Suprapubic skin (tissue), 4 donors: ENCODE data around the gene PREX1. TPM values are rescaled to one million over a fixed set of nuclear protein-coding genes. Genes with fewer than 3 reads are reported as not detected.

Source experiments
- DNase-seq, 2 donors: peaks; one replicate each; pipeline ENCODE4 v3.0.0-alpha.2; 2019; ENCODE audit warnings: low spot score in 2 of 2
- H3K27ac ChIP-seq: fragments of 200-600 bp; sonication (generic); one replicate; pipeline ENCODE4 v1.5.1; 2019
- H3K27me3 ChIP-seq: fragments of 200-600 bp; sonication (generic); one replicate; pipeline ENCODE4 v1.5.1; 2019
- H3K36me3 ChIP-seq: fragments of 200-600 bp; sonication (generic); one replicate; pipeline ENCODE4 v1.5.1; 2019
- H3K4me1 ChIP-seq: fragments of 200-600 bp; sonication (generic); one replicate; pipeline ENCODE4 v1.5.1; 2019
- H3K4me3 ChIP-seq: fragments of 200-600 bp; sonication (generic); one replicate; pipeline ENCODE4 v1.5.1; 2019; ENCODE audit warnings: mild to moderate bottlenecking
- H3K9me3 ChIP-seq: fragments of 200-600 bp; sonication (generic); one replicate; pipeline ENCODE4 v1.5.1; 2019
- EP300 ChIP-seq: sonication (generic); formaldehyde crosslinking; IDR thresholded peaks from one replicate; pipeline ENCODE4 v1.6.1; 2017; ENCODE audit warnings: antibody characterized with exemption
- POLR2A ChIP-seq, 2 donors: fragments of 450-650 bp; IDR thresholded peaks; one replicate each; pipeline ENCODE4 v1.6.1; 2017; ENCODE audit warnings: antibody characterized with exemption in 2 of 2, mild to moderate bottlenecking in 2 of 2, moderate library complexity in 2 of 2
- POLR2AphosphoS5 ChIP-seq, 3 donors: sonication (generic); formaldehyde crosslinking; IDR thresholded peaks; one replicate each; pipeline ENCODE4 v1.6.1; 2017; ENCODE audit warnings: antibody characterized with exemption in 3 of 3
- WGBS: methylation state at CpG from one replicate; pipeline ENCODE4 v1.1.5; 2018; 5-methylcytosine and 5-hydroxymethylcytosine counted together
- total RNA-seq, 4 donors: library from RNA; depleted of rRNA; stranded (reverse); fragments of >200 nt; gene quantifications; one replicate each; pipeline ENCODE4 v1.1.0, GENCODE V29; 2016
- TF ChIP-seq, protein P1 (sequence below), 2 donors: fragments of 200-600 bp in 1 of 2; fragments of 450-650 bp in 1 of 2; sonication (generic) in 1 of 2; IDR thresholded peaks; one replicate each; pipeline ENCODE4 v1.5.1; 2016 to 2019; ENCODE audit warnings: antibody characterized with exemption in 2 of 2, mild to moderate bottlenecking in 1 of 2, moderate library complexity in 1 of 2

PREX1 gene
- total RNA-seq, 4 donors from 2014 or later = 4.7 to 15.1 (median 10.2) TPM

DNA sequence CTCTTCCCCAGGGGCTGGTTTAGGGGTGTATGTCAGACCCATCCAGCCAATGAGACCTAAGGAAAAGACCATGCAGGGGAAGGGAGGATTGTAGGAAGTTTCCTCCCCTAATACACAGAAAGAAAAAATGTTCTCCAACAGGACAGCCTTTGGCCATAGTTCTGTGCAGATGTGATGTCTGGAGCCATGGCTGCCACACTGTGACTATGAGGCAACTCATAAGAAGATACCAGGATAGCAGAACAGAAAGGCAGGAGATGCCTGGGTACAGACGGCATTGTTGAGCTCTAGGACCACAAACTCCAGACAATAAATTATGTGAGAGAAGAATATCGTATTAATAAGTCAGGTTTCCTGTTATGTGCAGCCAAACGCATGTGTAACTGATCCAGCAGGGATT is 156.7 kb downstream of the PREX1 start:
- Histone ChIP-seq H3K27ac (no peak overlapping the region), H3K27me3 (no peaks in the 10 kb centered on the region), H3K36me3 (peaks cover 2% of the 10 kb centered on the region), H3K4me3 (no peak overlapping the region), H3K9me3 (no peaks in the 10 kb centered on the region), H3K4me1 (no peaks in the 10 kb centered on the region)
- no peak for DNase-seq
- 94% methylated on average over 3 of the region's 3 CpGs for WGBS
- TF ChIP-seq, protein P1, sequence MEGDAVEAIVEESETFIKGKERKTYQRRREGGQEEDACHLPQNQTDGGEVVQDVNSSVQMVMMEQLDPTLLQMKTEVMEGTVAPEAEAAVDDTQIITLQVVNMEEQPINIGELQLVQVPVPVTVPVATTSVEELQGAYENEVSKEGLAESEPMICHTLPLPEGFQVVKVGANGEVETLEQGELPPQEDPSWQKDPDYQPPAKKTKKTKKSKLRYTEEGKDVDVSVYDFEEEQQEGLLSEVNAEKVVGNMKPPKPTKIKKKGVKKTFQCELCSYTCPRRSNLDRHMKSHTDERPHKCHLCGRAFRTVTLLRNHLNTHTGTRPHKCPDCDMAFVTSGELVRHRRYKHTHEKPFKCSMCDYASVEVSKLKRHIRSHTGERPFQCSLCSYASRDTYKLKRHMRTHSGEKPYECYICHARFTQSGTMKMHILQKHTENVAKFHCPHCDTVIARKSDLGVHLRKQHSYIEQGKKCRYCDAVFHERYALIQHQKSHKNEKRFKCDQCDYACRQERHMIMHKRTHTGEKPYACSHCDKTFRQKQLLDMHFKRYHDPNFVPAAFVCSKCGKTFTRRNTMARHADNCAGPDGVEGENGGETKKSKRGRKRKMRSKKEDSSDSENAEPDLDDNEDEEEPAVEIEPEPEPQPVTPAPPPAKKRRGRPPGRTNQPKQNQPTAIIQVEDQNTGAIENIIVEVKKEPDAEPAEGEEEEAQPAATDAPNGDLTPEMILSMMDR (IDR thresholded peaks at IDR 0.05) = no peak
- TF ChIP-seq EP300 = no peak
- no peak for TF ChIP-seq POLR2A (IDR thresholded peaks at IDR 0.05)
- TF ChIP-seq POLR2AphosphoS5 (IDR thresholded peaks at IDR 0.05) = no peak

DNA sequence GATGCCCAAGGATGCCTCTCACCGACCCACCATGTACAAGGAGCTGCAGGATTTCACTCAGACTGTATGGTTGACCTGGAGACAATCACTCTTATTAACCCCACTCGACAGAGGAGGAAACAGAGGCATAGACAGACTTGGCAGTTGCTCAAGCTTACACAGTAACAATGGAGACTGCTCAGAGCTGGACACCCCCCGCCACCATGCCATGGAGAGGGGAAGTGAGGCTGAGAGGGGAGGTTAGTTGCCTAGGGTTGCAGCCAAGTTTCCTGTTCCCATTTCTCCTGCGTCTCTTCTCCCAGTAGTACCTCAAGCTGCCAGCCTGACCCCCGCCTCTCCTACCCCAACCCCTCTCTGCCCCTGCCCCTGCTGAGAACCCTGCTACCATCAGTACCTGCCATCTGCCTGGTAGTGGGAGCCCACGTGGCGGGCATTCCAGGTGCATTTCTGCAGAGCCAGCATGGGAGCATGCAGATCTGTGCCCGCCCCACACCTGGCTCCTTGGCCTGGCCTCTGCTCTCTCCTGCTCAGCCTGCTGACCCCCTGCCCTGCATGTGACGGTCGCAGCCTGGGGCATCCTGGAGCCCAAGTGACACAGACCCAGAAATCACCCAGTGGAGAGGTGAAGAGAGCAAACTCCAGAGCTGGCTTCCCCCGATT is 157.7 kb downstream of the PREX1 start:
- DNase-seq = no peak
- Histone ChIP-seq H3K4me3 (no peak overlapping the region), H3K4me1 (no peaks in the 10 kb centered on the region), H3K36me3 (no peaks in the 10 kb centered on the region), H3K27me3 (no peaks in the 10 kb centered on the region), H3K9me3 (no peaks in the 10 kb centered on the region), H3K27ac (no peak overlapping the region)
- no peak for TF ChIP-seq POLR2AphosphoS5 (IDR thresholded peaks at IDR 0.05)
- TF ChIP-seq POLR2A (IDR thresholded peaks at IDR 0.05) = no peak
- TF ChIP-seq, protein P1 (IDR thresholded peaks at IDR 0.05) = no peak
- TF ChIP-seq EP300 = no peak
- 76% methylated on average over 11 of the region's 11 CpGs for WGBS

DNA sequence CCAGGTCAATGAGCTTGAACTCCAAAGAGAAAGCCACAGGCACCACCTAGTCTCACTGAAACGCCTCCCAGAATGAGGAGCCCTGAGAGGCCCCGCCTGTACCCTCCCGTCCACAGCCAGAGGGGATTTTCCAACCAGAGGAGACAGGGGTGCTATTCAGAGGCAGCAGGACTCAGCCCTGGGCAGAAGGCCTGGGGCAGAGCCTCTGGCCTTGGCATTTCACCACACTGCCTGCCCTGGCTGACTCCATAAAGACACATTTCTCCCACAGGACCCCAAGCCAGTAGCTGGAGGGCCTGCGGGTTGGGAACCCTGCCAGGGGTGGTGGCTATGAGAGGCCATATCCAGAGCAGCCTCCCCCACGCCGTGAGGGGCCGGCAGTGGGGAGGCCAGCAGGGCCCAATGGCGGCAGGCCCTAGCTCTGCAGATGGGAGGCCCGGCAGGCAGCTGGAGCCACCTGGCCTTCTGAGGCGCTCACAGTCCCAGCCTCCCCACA is 159.3 kb downstream of the PREX1 start:
- WGBS = 88% methylated on average over 3 of the region's 10 CpGs
- no peak overlapping the region for H3K27ac ChIP-seq
- no peak overlapping the region for H3K4me3 ChIP-seq
- H3K36me3 ChIP-seq = no peaks in the 10 kb centered on the region
- no peaks in the 10 kb centered on the region for H3K9me3 ChIP-seq
- no peaks in the 10 kb centered on the region for H3K27me3 ChIP-seq
- H3K4me1 ChIP-seq = no peaks in the 10 kb centered on the region
- TF ChIP-seq, protein P1 (IDR thresholded peaks at IDR 0.05) = no peak
- no peak for TF ChIP-seq POLR2A (IDR thresholded peaks at IDR 0.05)
- no peak for TF ChIP-seq EP300
- no peak for TF ChIP-seq POLR2AphosphoS5 (IDR thresholded peaks at IDR 0.05)
- DNase-seq = no peak

DNA sequence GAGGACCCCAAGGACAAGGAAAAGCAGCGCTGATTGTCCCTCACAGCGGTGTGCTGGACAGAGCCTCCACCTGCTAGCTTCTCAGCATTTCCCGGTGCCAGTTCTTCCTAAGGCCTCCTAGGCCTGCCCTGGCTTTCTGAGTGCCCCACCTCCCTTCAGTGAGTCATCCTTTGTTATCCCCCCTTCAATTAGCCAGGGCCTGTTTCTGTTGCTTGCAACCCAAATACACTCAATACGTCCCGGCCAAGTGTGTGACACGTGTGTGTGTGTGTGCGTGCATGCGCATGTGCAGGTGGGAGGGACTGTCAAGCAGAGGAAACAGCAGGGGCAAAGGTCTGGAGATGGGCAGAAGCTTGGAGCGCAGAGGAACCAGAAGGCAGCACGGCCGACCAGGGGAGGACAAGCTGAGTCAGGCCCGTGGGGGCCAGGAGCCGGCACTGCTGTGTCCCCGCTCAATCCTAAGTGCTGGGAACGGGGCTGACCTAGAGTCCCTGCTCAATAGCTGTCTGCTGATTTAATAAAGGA is 159.8 kb downstream of the PREX1 start:
- no peak overlapping the region for H3K4me3 ChIP-seq
- no peak for DNase-seq
- no peaks in the 10 kb centered on the region for H3K9me3 ChIP-seq
- no peak for TF ChIP-seq POLR2A (IDR thresholded peaks at IDR 0.05)
- H3K27me3 ChIP-seq = no peaks in the 10 kb centered on the region
- WGBS = 92% methylated on average over 12 of the region's 15 CpGs
- no peaks in the 10 kb centered on the region for H3K36me3 ChIP-seq
- no peak overlapping the region for H3K27ac ChIP-seq
- H3K4me1 ChIP-seq = no peaks in the 10 kb centered on the region

DNA sequence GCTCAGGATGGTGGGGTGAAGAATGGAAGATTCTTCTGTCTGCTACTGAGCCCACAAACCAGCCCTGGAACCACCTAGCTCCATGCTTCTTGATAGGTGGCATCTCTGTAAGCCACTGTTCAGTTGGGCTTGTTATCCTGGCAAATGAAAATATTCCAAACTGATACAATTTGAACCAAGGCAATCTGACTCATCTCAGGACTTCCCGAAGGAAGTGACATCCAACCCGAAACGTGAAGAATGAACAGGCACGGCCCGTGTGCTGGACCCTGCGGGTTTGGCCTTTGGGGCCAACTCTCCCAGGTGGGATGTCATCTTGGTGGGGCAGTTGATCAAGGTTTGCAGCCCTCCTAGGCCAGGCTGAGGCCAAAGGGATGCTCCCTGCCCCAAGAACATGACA is 160.3 kb downstream of the PREX1 start:
- H3K27ac ChIP-seq = no peak overlapping the region
- H3K4me3 ChIP-seq = no peak overlapping the region
- no peaks in the 10 kb centered on the region for H3K36me3 ChIP-seq
- TF ChIP-seq, protein P1 (IDR thresholded peaks at IDR 0.05) = no peak
- TF ChIP-seq POLR2A (IDR thresholded peaks at IDR 0.05) (no peak), POLR2AphosphoS5 (IDR thresholded peaks at IDR 0.05) (no peak), EP300 (no peak)
- no peaks in the 10 kb centered on the region for H3K4me1 ChIP-seq
- no peaks in the 10 kb centered on the region for H3K9me3 ChIP-seq
- no peak for DNase-seq
- H3K27me3 ChIP-seq = no peaks in the 10 kb centered on the region
- 85% methylated on average over 6 of the region's 6 CpGs for WGBS
